Pulmonary artery endothelial cell (primary cell): ENCODE data around the gene PARD3. TPM values are rescaled to one million over a fixed set of nuclear protein-coding genes. Genes with fewer than 3 reads are reported as not detected.

Experiments
- DNase-seq: peaks from one replicate; pipeline ENCODE4 v3.0.0-alpha.2; 2011; ENCODE audit warnings: low read depth, low spot score
- total RNA-seq: library from RNA; depleted of rRNA; stranded (reverse); fragments of >200 nt; gene quantifications from 2 replicates; pipeline ENCODE4 v1.2.3, GENCODE V29; 2014

PARD3 gene
- total RNA-seq, 1 donor from 2014 or later, result 34.8 TPM

DNA sequence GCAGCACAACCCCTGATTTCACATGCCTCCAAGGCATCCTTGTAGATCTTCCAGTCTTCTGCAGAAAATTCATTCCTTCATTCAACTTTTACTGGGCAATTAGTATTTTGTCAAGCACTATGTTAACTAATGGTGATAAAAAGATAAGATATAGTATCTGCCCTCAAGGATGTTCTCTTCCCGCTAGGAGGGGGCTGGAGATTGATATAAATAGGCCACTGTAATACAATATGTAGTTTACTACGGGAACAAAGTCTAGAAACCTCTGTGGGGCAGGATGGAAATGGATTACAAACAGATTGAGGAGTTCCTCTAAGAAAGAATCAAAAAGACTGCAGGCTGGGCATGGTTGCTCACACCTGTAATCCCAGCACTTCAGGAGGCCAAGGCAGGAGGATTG lies 10.3 kb upstream of the PARD3 start:
- DNase-seq, result no peak

DNA sequence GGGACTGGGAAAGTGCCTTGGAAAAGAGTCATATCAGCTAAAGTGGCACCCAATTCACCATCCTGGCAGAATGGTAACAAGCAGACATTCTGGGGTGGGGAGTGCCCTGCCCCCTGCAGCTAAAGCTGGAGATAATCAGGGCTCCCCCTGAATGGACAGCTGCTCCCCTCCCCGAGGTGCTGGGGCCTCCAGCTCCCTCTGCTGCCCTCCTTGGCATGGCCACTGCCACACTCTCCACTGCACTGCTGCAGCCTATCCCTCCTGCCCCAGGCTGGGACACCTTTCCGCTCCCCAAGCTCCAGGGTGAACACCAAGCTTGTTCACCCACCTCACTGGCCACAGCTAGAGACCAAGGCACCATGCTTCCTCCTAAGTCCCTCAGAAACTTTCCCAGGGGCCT lies 9.8 kb upstream of the PARD3 start:
- no peak for DNase-seq

DNA sequence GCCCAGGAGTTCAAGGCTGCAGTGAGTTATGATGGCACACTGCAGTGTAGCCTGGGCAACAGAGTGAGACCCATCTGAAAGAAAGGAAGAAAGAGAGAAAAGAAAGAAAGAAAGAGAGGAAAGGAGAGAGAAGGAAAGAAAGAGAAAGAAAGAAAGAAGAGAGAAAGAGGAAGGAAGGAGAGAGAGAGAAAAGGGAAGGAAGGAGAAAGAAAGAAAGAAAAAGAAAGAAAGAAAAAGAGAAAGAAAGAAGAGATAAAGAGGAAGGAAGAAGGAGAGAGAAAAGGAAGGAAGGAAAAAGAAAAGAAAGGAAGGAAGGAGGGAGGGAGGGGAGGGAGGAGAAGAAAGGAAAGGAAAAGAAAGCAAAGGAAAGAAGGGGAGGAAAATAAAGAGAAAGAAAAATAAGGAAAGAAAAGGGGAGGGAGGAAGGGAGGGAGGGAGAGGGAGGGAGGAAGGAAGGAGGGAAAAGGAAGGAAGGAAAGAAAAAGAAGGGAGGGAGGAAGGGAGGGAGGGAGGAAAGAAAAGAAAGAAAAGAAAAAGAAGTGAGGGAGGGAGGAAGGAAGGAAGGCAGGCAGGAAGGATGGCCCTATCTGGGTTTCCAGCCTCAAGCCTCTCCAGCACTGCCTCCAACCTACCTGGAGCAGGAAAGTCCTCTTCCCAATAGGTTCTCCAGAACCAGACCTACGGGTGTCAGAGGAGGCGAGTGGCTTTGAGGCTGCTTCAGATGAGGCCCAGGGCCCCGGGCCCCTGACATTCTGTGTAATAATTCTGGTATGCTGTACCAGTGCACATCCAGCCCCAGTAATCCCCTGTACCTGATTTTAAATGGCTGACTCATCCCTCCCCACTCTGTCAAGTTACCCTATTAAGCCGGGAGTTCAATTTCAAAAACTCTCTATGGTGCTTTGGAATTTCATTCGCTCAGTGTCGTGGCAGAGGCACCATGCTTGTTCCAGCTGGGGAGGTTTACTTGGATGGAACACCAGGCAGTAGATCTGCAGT lies 6.8 kb upstream of the PARD3 start:
- DNase-seq, result no peak

DNA sequence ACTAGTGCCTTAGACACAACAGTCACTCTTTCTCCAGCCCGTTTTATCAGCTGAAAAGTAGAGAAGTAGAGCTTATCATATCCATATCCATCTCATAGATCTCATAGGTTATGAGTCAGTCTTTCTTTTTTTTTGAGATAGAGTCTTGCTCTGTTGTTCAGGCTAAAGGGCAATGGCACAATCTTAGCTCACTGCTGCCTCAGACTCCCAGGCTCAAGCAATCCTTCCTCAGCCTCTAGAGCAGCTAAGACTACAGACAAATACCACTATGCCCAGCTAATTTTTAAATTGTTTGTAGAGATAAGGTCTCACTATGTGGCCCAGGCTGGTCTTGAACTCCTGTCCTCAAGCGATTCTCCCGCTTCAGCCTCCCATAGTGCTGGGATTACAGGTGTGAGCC lies 2.5 kb upstream of the PARD3 start:
- no peak for DNase-seq

DNA sequence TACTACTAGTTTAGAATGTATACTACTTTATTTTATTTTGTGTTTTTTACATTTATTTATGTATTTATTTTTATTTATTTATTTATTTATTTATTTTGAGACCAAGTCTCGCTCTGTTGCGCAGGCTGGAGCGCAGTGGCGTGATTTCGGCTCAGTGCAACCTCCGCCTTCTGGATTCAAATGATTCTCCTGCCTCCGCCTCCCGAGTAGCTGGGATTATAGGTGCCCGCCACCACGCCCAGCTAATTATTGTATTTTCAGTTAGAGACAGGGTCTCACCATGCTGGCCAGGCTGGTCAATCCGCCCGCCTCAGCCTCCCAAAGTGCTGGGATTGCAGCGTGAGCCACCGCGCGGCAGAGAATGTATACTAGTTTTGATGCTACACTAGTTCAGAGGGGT lies 2.0 kb upstream of the PARD3 start:
- DNase-seq, result no peak

DNA sequence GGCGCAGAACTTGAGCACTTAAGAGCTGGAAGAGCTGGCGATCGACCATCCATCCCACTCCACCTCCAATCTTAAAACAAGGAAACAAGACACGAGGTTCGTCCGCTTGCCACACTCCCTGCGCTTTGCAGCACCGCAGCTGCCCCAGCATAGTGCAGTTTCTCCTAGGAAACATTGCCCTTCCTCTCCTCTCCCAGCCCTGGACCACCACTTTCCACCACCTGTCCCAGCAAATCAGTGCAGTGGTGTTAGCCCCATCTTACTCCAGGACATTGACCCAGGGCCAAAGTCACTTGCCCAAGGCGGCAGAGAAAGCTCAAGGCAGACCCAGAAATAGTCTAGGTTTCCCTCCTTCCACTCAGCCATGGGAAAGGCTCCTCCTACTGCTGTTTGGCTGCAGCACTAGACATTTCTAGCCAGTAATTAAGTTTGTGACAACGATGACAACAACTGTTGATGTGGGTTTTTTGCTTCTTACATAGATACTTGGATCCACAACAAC lies 1.5 kb upstream of the PARD3 start:
- no peak for DNase-seq

DNA sequence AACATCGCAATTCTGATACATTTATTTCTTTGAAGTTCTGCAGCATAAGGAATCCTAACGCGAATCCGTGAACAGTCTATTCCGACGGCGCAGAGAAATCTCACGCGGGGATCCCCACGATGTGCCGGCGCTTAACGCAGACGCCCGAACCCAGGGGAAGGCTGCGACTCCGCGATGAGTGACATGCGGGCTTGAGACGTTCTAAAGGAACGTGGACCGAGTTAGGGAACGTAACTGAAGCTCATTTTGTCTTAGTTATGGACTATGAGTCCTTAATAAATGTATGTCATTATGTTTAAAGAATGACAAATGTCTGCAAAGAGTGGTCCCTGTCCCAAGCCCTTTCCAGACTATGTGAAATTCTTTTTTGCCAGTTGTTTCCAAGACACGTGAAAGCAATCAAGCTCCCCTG lies 995 bp upstream of the PARD3 start:
- DNase-seq, result no peak

DNA sequence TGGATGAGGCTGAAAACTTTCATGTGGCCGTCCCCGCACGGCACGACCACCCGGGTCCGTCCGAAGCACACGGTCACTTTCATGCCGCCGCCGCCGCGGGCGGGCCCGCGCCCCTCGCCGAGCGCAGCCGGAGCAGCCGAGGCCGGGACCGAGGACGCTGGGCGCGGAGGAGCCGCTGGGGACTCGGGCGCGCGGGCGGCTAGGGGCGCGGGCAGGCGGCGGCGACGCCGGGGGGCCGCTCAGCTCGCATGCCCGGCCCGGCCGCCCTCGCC lies 247 bp downstream of the PARD3 start:
- no peak for DNase-seq

DNA sequence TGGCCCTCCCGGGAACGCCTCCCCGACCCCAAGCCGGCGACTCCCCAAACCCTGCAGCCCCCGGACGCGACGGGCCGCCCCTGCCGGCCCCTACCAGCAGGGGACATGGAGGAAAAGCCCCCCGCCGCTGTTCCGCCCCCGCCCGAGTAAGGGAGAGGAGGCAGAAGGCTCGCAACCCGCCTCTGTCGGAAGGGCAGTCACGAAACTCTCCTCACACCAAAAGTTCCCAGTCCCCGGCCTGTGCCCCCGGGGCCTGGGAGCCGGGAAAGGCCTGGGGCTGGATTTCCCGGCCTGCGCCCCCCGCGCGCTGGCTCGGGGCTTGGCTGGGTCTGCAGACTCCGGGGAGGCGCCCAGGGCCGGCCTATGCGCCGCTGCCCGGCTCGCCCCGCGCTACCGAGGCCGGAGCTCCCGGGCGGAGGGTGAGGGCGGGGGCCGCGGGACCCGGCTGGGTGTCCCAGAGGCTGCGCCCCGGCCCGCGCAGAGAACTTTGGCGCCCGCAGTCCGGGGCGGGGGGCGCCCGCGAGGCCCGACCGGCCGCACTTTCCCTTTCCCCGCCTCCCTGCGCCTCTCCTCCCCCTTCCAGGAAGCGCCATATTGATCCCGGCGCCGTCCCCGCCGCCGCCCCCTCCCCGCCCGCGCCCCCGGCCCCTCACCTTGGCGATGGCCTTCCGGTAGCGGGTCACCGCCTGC lies 728 bp downstream of the PARD3 start:
- no peak for DNase-seq

DNA sequence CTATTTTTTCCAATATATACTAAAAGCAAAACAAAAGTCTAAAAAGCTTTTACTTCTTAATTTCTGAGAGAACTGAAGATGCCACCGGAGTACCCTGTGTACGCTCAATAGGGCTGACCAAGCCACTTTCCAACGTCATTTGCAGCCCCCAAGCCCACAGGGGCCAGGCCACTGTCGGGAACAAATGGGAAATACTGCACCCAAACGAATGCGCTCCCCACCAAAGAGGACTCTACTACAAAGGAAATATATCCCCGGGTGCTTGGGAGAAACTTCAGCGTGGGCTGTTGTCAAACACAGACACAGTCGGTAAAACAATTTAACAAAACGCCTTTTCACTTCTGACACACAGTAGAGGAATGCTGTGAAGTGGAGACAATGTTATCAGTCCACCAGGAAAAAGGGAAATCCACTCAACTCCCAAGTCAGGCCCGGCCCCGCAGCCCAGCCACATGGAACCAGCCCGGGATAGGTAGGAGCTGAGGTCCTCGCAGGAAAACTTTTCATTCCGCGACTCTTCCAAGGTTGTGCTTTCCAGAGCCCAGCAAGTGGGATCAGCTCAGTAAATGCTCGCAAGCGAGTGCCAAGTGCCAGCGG lies 1.4 kb downstream of the PARD3 start:
- DNase-seq, result peak; percentile 19

DNA sequence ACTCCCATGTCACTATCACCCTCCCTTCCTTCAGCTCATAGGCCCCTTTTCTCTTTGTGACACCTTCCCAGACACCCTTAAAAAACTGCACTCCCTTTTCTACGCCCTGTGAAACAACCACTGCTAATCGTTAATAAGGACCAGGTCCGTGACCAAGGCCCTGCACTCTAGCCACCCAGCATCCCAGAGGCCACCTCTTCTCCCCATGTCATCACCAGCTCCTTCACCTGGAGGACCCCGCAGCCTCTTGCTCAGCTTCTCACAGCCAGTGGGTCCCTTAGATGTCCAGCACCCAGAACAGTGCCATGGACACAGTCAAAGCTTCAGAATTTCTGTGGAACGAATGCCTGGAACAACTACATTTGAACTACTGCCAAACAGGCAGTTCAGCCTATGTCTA lies 2.3 kb downstream of the PARD3 start:
- no peak for DNase-seq

DNA sequence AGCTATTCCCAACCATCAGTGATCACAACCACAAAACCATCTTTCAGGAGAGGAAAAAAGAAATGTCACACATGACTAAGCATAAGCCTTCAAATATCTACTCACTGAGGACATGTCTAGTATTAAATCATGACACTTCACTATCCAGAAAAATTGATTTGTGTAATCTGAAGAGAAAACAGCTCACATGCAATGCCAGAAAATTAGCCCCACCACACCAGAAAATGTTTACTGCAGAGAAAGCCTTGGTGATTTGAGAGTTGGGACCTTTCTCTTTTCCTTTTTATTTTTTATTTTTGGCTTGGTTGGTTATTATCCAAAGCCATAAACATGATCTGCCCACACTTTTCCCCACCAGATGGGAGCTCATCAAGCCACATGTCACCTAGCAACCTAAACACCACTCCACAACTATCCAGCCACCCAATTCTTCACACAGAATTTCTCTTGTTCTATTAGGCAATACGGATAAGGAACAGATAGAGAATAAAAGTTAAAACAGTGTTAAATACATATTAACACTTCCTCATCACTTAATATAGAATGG lies 3.1 kb downstream of the PARD3 start:
- DNase-seq, result no peak

DNA sequence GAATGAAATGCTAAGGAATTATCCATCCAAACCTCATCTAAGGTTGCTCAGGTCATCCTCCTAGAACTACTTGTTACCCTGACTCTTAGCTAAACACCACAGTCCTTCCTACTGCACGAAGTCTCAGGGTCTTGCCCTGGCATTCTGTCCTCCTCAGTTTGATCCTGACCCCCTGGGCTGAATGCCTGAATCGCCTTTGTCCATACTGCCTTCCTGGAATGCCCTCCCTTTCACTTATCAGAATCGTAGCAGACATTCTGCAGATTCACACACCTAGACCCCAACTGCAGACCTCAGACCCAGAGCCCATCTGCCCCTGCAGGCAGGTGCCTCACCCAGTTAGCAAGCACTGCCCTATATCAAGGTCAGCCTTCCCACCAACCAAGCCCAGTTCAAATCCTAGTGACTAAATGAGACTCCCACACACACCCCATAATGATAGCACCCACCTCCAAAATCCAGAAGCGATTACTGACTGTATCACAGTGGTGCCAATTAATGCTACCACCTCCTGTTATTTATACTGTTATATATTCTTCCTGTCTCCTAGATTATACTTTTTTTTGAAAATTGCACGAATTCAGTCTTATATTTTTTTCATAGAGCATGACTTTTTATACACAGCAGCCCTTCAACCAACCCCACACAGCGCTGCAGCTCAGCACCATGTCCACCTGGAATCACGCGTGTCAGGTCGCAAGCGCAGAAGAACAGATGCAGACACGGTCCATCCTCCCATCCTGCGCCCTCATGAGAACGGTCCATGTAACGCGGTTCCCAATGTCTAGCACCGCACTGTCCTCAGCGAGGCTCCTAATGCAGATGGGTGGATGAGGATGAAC lies 3.7 kb downstream of the PARD3 start:
- DNase-seq, result no peak

DNA sequence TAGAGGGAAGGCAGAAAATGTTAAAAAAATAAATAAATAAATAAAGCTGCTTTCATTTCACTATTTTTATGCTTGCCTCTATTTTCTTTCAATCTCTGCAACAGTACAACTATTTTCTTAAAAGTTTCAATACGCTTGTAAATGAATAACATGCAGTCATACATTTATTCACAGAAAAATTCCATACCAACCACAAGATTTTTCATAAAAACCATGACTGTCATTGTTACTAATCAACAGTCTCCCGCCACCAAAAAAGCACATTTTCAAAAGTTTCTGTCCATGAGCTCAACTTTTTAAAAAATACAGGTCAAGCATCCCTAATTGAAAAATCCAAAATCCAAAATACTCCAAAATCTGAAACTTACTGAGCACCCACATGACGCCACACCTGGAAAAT lies 5.3 kb downstream of the PARD3 start:
- no peak for DNase-seq

DNA sequence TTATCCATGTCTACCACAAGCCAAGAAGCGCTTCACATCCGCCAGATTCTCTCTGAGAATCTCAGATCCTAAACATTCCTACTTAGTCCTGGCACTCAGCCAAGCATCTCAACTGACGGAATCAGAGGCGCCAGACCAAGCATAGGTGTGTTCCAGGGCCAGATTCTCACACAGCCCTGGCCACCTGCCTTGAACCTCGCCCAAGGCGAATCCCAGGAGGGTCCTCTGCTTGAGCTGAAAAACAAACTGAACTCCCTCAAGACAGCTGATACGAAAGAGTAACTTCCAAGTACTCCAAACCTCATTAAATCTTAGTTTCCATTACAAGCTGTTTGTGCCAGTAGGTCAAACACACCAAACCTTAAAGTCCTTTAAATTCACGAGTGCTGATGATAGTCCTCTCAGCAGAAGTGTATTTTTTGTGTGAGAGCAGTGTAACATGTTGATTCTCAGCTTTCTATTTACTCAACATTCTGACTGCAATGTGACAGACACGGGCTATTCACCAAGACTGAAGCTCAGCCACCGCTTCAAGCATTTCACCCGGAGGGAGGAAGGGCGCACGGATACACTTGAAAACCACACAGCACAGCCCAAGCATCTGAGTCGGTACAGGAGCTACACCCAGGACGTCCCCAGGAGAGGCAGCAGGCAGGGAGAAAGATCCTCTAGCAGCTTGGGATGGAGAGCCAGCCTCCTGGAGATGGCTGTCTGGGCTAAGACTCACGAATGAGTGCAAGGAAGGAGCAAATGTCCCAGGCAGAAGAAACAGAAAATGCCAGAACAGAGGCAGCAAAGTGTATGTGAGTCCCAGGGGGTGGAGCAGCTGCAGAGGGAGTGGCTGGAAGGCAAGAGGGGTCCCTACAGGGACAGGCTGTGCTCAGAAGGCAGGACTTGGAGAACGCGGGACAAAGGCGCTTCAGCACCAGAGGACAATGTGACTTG lies 6.0 kb downstream of the PARD3 start:
- DNase-seq, result no peak

DNA sequence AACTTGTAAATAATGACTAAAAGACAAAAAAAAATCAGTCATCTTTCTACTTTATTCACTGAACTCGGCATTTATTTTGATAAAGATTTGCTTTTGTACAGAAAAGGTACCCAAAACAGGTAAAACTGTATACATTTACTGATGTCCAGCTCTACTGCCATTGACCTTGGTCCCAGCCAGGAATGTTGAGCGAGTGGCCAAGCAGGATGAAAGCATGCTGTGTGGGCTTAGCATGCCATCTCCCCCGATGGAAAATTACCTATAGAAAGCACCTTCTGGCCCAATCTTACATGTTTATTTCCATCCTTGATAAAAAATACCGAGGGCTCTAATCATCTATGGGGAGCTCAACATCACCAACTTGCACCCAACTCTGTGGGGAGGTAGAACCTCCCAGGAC lies 6.8 kb downstream of the PARD3 start:
- no peak for DNase-seq

DNA sequence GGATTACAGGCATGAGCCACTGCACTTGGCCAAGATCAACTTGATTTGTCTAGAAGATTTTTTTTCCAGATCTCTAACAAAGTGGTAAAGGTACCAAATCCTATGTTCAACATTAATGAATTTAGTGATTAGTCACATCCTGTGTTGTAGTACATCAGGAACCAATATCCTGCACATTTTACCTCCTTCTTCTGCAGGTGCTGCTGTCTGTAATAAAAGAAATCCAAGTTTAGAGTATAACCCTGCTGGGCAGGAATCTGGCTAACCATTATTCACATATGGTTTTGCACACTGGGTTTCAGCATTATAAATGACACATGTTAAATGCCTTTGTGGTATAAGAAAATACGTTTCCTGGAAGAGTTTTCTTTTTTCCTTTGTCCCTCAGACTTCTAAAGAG lies 10.8 kb downstream of the PARD3 start:
- DNase-seq, result no peak

DNA sequence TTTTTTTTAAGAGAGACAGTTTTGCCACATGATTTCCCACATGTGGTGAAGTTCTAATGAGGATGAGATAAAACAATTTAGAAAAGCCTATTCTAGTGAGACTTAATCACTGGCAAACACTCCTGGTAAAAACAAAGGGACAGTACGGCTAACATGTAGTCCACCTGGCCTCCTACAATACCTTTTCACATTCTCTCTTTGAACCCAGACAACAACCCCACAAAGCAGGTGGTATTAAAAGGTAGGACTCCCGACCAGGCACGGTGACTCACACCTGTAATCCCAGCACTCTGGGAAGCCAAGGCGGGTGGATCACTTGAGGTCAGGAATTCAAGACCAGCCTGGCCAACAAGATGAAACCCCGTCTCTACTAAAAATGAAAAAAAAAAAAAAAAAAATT lies 12.4 kb downstream of the PARD3 start:
- DNase-seq, result no peak

DNA sequence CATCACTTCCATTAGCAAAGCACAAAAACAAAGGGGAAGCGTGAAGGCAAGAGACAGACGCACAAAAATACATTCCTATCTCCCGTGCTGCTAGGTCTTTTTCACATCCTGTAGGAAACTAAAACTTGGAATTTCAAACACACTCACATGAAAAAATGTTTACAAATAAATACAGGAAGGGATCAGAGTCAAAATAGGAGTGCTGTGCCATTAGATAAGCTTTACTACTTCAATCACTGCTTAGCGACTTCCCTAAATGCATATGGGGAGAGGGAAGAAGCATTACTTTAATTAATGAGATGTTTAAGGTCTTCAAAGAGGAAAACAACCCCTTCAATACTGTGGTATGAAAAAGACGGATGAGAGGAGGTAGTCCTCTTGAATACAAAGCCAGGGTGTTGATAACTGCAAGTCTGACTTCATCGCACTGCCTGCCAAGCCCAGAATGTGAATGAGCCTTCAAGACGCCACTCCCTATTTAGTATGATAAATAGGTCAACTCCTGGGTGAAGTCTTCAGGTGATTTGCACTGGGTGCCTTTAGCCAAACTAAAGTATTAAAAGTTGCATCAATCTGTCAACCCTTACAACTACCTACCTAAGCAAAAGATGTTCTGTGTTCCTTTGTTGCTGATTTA lies 13.9 kb downstream of the PARD3 start:
- DNase-seq, result peak; percentile 10

DNA sequence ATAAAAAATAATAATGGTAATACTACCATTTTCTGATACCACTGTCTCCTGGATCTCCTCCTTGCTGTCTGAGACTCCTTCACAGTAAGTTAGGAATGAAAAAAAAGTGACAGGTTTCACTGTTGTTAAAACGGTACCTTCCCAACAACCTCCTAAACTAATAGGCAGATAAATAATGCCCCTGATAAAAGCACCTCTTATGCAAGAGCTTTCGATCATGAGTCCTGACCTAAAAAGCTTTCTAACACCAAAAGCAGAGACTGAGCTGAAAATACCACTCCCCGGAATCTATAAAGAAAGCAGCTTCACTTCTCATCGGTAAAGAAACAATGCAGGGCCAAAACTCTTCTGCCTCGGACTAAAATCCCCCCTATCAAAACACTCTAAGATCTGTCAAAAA lies 14.5 kb downstream of the PARD3 start:
- DNase-seq, result no peak
